H1 (cell line): Measurements from ENCODE around the gene METTL1. TPM values are rescaled to one million over a fixed set of nuclear protein-coding genes. Genes with fewer than 3 reads are reported as not detected.

Experiments used
- CTCF ChIA-PET: fragments of 300-600 bp; sonication (Branson Sonifier 250); formaldehyde crosslinking; loops from one replicate; lab custom pipeline; 2021; ENCODE audit not compliant: partially characterized antibody; lab: Charles Lee
- POLR2A ChIA-PET: fragments of 300-600 bp; sonication (Branson Sonifier 250); formaldehyde crosslinking; loops from one replicate; lab custom pipeline; 2021; ENCODE audit warnings: inconsistent platforms; ENCODE audit not compliant: partially characterized antibody; lab: Charles Lee
- DNase-seq, 2 experiments: peaks; one replicate each; pipeline versions ENCODE4 v3.0.0 to v3.0.0-alpha.2; 2010 to 2022; ENCODE audit warnings: low spot score in 2 of 2, low read depth in 1 of 2, mixed read lengths in 1 of 2
- FAIRE-seq: peaks from 2 replicates; lab custom pipeline; 2011; peaks lifted over from hg19 to GRCh38; lab: Jason Lieb, UNC
- H2AFZ ChIP-seq: 2 replicates; pipeline ENCODE4 v1.8.1; 2012; ENCODE audit warnings: low read length, inconsistent platforms
- H2AK5ac ChIP-seq: 2 replicates; pipeline ENCODE4 v1.6.1; 2013; ENCODE audit warnings: low read depth, low read length
- H2BK120ac ChIP-seq: replicated peaks from 2 replicates; pipeline ENCODE3; 2013; ENCODE audit warnings: low read depth, low read length, inconsistent platforms
- H2BK12ac ChIP-seq: 2 replicates; pipeline ENCODE4 v1.6.1; 2013; ENCODE audit warnings: low read depth, low read length
- H2BK15ac ChIP-seq: 2 replicates; pipeline ENCODE4 v1.6.1; 2013; ENCODE audit warnings: low read length
- H2BK20ac ChIP-seq: 2 replicates; pipeline ENCODE4 v1.6.1; 2013; ENCODE audit warnings: low read length
- H2BK5ac ChIP-seq: 2 replicates; pipeline ENCODE4 v1.6.1; 2013; ENCODE audit warnings: low read depth, low read length
- H3K14ac ChIP-seq: 2 replicates; pipeline ENCODE4 v1.6.1; 2013; ENCODE audit warnings: inconsistent platforms; ENCODE audit not compliant: insufficient read length
- H3K18ac ChIP-seq: 2 replicates; pipeline ENCODE4 v1.6.1; 2013; ENCODE audit warnings: low read length; ENCODE audit errors: extremely low read depth
- H3K23ac ChIP-seq: 2 replicates; pipeline ENCODE4 v1.6.1; 2013; ENCODE audit warnings: inconsistent platforms; ENCODE audit not compliant: insufficient read length
- H3K23me2 ChIP-seq: 2 replicates; pipeline ENCODE4 v1.6.1; 2013; ENCODE audit warnings: low read depth, low read length
- H3K27ac ChIP-seq: 2 replicates; pipeline ENCODE4 v1.6.1; 2011; ENCODE audit warnings: low read depth, low read length, inconsistent platforms
- H3K27me3 ChIP-seq, 4 experiments: replicated peaks in 1 of 4; 1 replicate in 1 of 4; 2 replicates in 3 of 4; pipeline versions ENCODE4 v1.6.1 to v1.8.1; 2011 to 2013; ENCODE audit warnings: low read length in 3 of 4, mild to moderate bottlenecking in 3 of 4, inconsistent platforms in 2 of 4, mixed read lengths in 2 of 4, moderate library complexity in 1 of 4; ENCODE audit not compliant: control insufficient read depth in 3 of 4, insufficient read depth in 3 of 4; ENCODE audit errors: extremely low read depth in 1 of 4
- H3K36me3 ChIP-seq, 4 experiments: 2 replicates each; pipeline versions ENCODE4 v1.6.1 to v1.8.1; 2011 to 2013; ENCODE audit warnings: mild to moderate bottlenecking in 4 of 4, low read length in 3 of 4, moderate library complexity in 2 of 4, control low read depth in 1 of 4, inconsistent platforms in 1 of 4; ENCODE audit not compliant: insufficient read depth in 4 of 4, control insufficient read depth in 2 of 4
- H3K4ac ChIP-seq: replicated peaks from 2 replicates; pipeline ENCODE3; 2013; ENCODE audit warnings: low read length, low read depth, mixed read lengths, inconsistent platforms; ENCODE audit not compliant: insufficient read length
- H3K4me1 ChIP-seq, 4 experiments: replicated peaks in 1 of 4; 1 replicate in 1 of 4; 2 replicates in 3 of 4; pipeline versions ENCODE4 v1.6.1 to v1.8.1; 2011 to 2013; ENCODE audit warnings: low read length in 3 of 4, inconsistent platforms in 2 of 4, mixed read lengths in 1 of 4; ENCODE audit not compliant: insufficient read depth in 4 of 4, control insufficient read depth in 3 of 4
- H3K4me2 ChIP-seq, 2 experiments: 2 replicates each; pipeline versions ENCODE4 v1.6.1 to v1.8.1; 2011 to 2013; ENCODE audit warnings: low read depth in 2 of 2, low read length in 2 of 2, control low read depth in 1 of 2, inconsistent platforms in 1 of 2, mild to moderate bottlenecking in 1 of 2; ENCODE audit not compliant: insufficient read depth in 1 of 2
- H3K4me3 ChIP-seq, 4 experiments: fragments of 200-600, 300-600 bp in 1 of 4; sonication (generic), shearing (Covaris generic), sonication (Bioruptor Twin) in 1 of 4; 2 replicates each; pipeline versions ENCODE4 v1.5.1 to v1.8.1; 2011 to 2016; ENCODE audit warnings: low read length in 4 of 4, low read depth in 3 of 4, control low read depth in 2 of 4, inconsistent platforms in 2 of 4, mild to moderate bottlenecking in 2 of 4, mixed read lengths in 1 of 4, moderate library complexity in 1 of 4; ENCODE audit not compliant: insufficient read depth in 2 of 4; ENCODE audit errors: extremely low read depth in 1 of 4
- H3K56ac ChIP-seq: replicated peaks from 2 replicates; pipeline ENCODE3; 2013; ENCODE audit warnings: low read depth, mild to moderate bottlenecking, mixed read lengths, low read length, inconsistent platforms; ENCODE audit not compliant: insufficient read length
- H3K79me1 ChIP-seq: 2 replicates; pipeline ENCODE4 v1.6.1; 2013; ENCODE audit warnings: low read depth, low read length, control low read depth
- H3K79me2 ChIP-seq, 2 experiments: 2 replicates each; pipeline versions ENCODE4 v1.6.1 to v1.8.1; 2012 to 2013; ENCODE audit warnings: low read length in 2 of 2, mild to moderate bottlenecking in 2 of 2, inconsistent platforms in 1 of 2; ENCODE audit not compliant: insufficient read depth in 2 of 2, control insufficient read depth in 1 of 2
- H3K9ac ChIP-seq, 4 experiments: replicated peaks in 1 of 4; 1 replicate in 1 of 4; 2 replicates in 3 of 4; pipeline versions ENCODE4 v1.6.1 to v1.8.1; 2011 to 2013; ENCODE audit warnings: low read depth in 3 of 4, low read length in 3 of 4, control low read depth in 2 of 4, mild to moderate bottlenecking in 2 of 4, moderate library complexity in 2 of 4, inconsistent platforms in 1 of 4; ENCODE audit errors: extremely low read depth in 1 of 4
- H3K9me3 ChIP-seq, 2 experiments: 2 replicates each; pipeline versions ENCODE4 v1.6.1 to v1.8.1; 2012 to 2013; ENCODE audit warnings: mild to moderate bottlenecking in 2 of 2, moderate library complexity in 2 of 2, control low read depth in 1 of 2, inconsistent platforms in 1 of 2, low read depth in 1 of 2, low read length in 1 of 2, mixed read lengths in 1 of 2; ENCODE audit not compliant: insufficient read depth in 2 of 2
- H4K20me1 ChIP-seq, 2 experiments: replicated peaks in 1 of 2; 2 replicates each; pipeline versions ENCODE3 to v1.8.1; 2011 to 2013; ENCODE audit warnings: inconsistent platforms in 2 of 2, low read length in 2 of 2, mild to moderate bottlenecking in 1 of 2; ENCODE audit not compliant: insufficient read depth in 2 of 2, control insufficient read depth in 1 of 2
- H4K5ac ChIP-seq: 2 replicates; pipeline ENCODE4 v1.6.1; 2013; ENCODE audit warnings: low read length, low read depth, mixed read lengths, inconsistent platforms; ENCODE audit not compliant: insufficient read length
- H4K8ac ChIP-seq: 2 replicates; pipeline ENCODE4 v1.8.0; 2013; ENCODE audit warnings: mild to moderate bottlenecking, moderate library complexity, low read length, inconsistent platforms; ENCODE audit not compliant: insufficient read depth; ENCODE audit errors: extremely low read depth
- H4K91ac ChIP-seq: replicated peaks from 2 replicates; pipeline ENCODE3; 2013; ENCODE audit warnings: low read length, mixed read lengths, inconsistent platforms; ENCODE audit not compliant: insufficient read length
- BCL11A ChIP-seq, 2 experiments: IDR thresholded peaks; one replicate each; pipeline ENCODE4 v1.6.1; 2011; ENCODE audit warnings: low read depth in 2 of 2, low read length in 2 of 2, mild to moderate bottlenecking in 2 of 2
- CEBPB ChIP-seq: IDR thresholded peaks from 2 replicates; pipeline ENCODE4 v1.6.1; 2012; ENCODE audit warnings: low read depth, low read length
- E2F6 ChIP-seq: IDR thresholded peaks from 2 replicates; pipeline ENCODE4 v1.6.1; 2012; ENCODE audit warnings: inconsistent platforms
- KDM4A ChIP-seq: IDR thresholded peaks from one replicate; pipeline ENCODE4 v1.7.1; 2012; ENCODE audit warnings: low read depth, mild to moderate bottlenecking, moderate library complexity, low read length, inconsistent platforms; ENCODE audit not compliant: severe bottlenecking
- POLR2AphosphoS5 ChIP-seq: IDR thresholded peaks from 2 replicates; pipeline ENCODE4 v1.6.1; 2011; ENCODE audit warnings: low read depth, low read length
- SIRT6 ChIP-seq: IDR thresholded peaks from one replicate; pipeline ENCODE4 v1.7.1; 2012; ENCODE audit warnings: low read length, inconsistent platforms
- SUZ12 ChIP-seq: fragments of 200-600 bp; sonication (generic); IDR thresholded peaks from 2 replicates; pipeline ENCODE4 v1.6.1; 2012; ENCODE audit warnings: mild to moderate bottlenecking, inconsistent platforms, low read length, moderate library complexity, mixed read lengths
- TAF7 ChIP-seq: optimal IDR thresholded peaks from 2 replicates; pipeline ENCODE3; 2011; ENCODE audit warnings: low read depth, mild to moderate bottlenecking, inconsistent platforms, low read length, moderate library complexity, borderline replicate concordance
- WGBS, 2 experiments: shearing (Covaris generic) in 1 of 2; methylation state at CpG; one replicate each; pipeline versions ENCODE4 v1.1.6 to v1.1.7; 2013 to 2015; ENCODE audit warnings: low lambda C conversion rate in 2 of 2, mixed read lengths in 2 of 2, inconsistent platforms in 1 of 2, low coverage in 1 of 2, missing lambda C conversion rate in 1 of 2; ENCODE audit not compliant: insufficient replicate concordance in 2 of 2, insufficient coverage in 1 of 2, insufficient read length in 1 of 2; ENCODE audit errors: extremely low coverage in 1 of 2, missing lambda C conversion rate in 1 of 2; 5-methylcytosine and 5-hydroxymethylcytosine counted together
- polyA plus RNA-seq, 7 experiments: library from polyadenylated mRNA; depleted of rRNA in 3 of 7; stranded (reverse) in 5 of 7; unstranded in 2 of 7; fragments of >200 nt in 5 of 7; fragments of 200-250 nt in 2 of 7; gene quantifications; 1 replicate in 5 of 7; 2 replicates in 1 of 7; 4 replicates in 1 of 7; pipeline versions ENCODE4 v1.2.1 to v1.2.3, GENCODE V29; 2011 to 2013; ENCODE audit warnings: missing spikeins in 2 of 7, mixed read lengths in 2 of 7
- total RNA-seq: library from RNA; stranded (reverse); fragmentation: NEBNext Ultra II Directional; extraction: Animal tissue kit (Norgen Biotek cat#: 25700); gene quantifications from 2 replicates; pipeline ENCODE4 v1.2.1, GENCODE V29; 2021

Gene METTL1
- total and polyA plus RNA-seq, 2 of the 8 experiments (the other 6 are each of a cell fraction or from before 2014, with no cell fraction given): 40.5 to 46.0 TPM

GRCh38 chr12:57724003-57724935, 47.6 kb downstream of the METTL1 start:
- Histone ChIP-seq H3K18ac (no peak overlapping the region), H3K9ac (no peak overlapping the region), H3K79me1 (no peaks in the 10 kb centered on the region), H4K5ac (no peak overlapping the region), H4K91ac (no peak overlapping the region), H3K56ac (no peak overlapping the region), H3K23ac (no peak overlapping the region), H2BK20ac (no peak overlapping the region), H3K4me1 (peaks cover 0 to 20% (median 13%) of the 10 kb centered on the region in 4 experiments; a peak in 5 of 7 replicates), H2BK15ac (no peak overlapping the region), H2BK12ac (0 out of 2 replicates have a peak overlapping the region, but pooled peaks have one; percentile 43), H4K20me1 (peaks cover 2 to 7% of the 10 kb centered on the region in 2 experiments), H3K4me2 (no peak overlapping the region), H3K36me3 (peaks cover 0 to 3% (median under 1%) of the 10 kb centered on the region in 4 experiments; a peak in 3 of 8 replicates), H2BK120ac (no peak overlapping the region), H2AK5ac (no peak overlapping the region), H3K23me2 (peaks cover 12% of the 10 kb centered on the region; the same call in 1 of the 2 replicates), H3K79me2 (no peaks in the 10 kb centered on the region), H2AFZ (no peak overlapping the region), H2BK5ac (no peak overlapping the region), H3K4ac (no peak overlapping the region), H3K27me3 (peaks cover 18 to 50% (median 38%) of the 10 kb centered on the region in 4 experiments), H3K9me3 (no peaks in the 10 kb centered on the region), H4K8ac (no peak overlapping the region), H3K14ac (no peak overlapping the region), H3K27ac (no peak overlapping the region), H3K4me3 (no peak overlapping the region)
- DNase-seq (peak in 1 of 2 experiments; percentile 42), FAIRE-seq (no peak)
- ChIA-PET POLR2A (interaction anchor here (0.7 to 7.4 kb wide), 9 partner anchors 8 to 141 kb away, joined by 3 to 59 read pairs (median 4); partner anchors contain the start of genes AGAP2 and CYP27B1), CTCF (interaction anchor here (0.6 to 11.7 kb wide), 8 partner anchors 11 to 303 kb away, joined by 3 to 149 read pairs (median 4); partner anchors contain the start of genes AGAP2 and OS9)
- TF ChIP-seq KDM4A (no peak), E2F6 (no peak), POLR2AphosphoS5 (no peak), CEBPB (no peak), TAF7 (no peak), BCL11A (IDR thresholded peaks at IDR 0.05; ENCODE audit: low read depth in 2 of 2, low read length in 2 of 2) (no peak), SUZ12 (no peak), SIRT6 (no peak)
- 82% methylated on average over 11 of the region's 12 CpGs; no CpG with 5 or more reads in 1 of the 2 experiments for WGBS, 2 experiments
